Small intestine (tissue), 7 donors: ENCODE measurements around the gene PLK2. TPM values are rescaled to one million over a fixed set of nuclear protein-coding genes. Genes with fewer than 3 reads are reported as not detected.

Experiments used
- DNase-seq, 2 donors: peaks; one replicate each; pipeline versions ENCODE4 v3.0.0 to v3.0.0-alpha.2; 2013
- FAIRE-seq: peaks from 2 replicates; lab custom pipeline; 2012; peaks lifted over from hg19 to GRCh38; lab: Jason Lieb, UNC
- H3K27ac ChIP-seq, 3 donors: one replicate each; pipeline ENCODE4 v1.5.1; 2013; ENCODE audit warnings: low read length in 2 of 3, mild to moderate bottlenecking in 2 of 3, control low read depth in 1 of 3, inconsistent platforms in 1 of 3, low read depth in 1 of 3, moderate library complexity in 1 of 3
- H3K27me3 ChIP-seq, 3 donors: one replicate each; pipeline ENCODE4 v1.6.1; 2013; ENCODE audit warnings: low read length in 3 of 3, inconsistent platforms in 1 of 3; ENCODE audit not compliant: control insufficient read depth in 3 of 3, insufficient read depth in 3 of 3
- H3K36me3 ChIP-seq, 3 donors: one replicate each; pipeline ENCODE4 v1.6.1; 2013; ENCODE audit warnings: low read length in 3 of 3, inconsistent platforms in 1 of 3, low read depth in 1 of 3, mild to moderate bottlenecking in 1 of 3, moderate library complexity in 1 of 3; ENCODE audit not compliant: control insufficient read depth in 3 of 3, insufficient read depth in 2 of 3
- H3K4me1 ChIP-seq, 3 donors: one replicate each; pipeline ENCODE4 v1.6.1; 2013; ENCODE audit warnings: low read length in 2 of 3, inconsistent platforms in 1 of 3, low read depth in 1 of 3, mild to moderate bottlenecking in 1 of 3, moderate library complexity in 1 of 3; ENCODE audit not compliant: control insufficient read depth in 3 of 3, insufficient read depth in 2 of 3
- H3K4me3 ChIP-seq, 3 donors: one replicate each; pipeline ENCODE4 v1.5.1; 2013; ENCODE audit warnings: low read length in 3 of 3, control low read depth in 1 of 3, inconsistent platforms in 1 of 3, low read depth in 1 of 3, mild to moderate bottlenecking in 1 of 3, moderate library complexity in 1 of 3
- H3K9me3 ChIP-seq, 2 donors: one replicate each; pipeline ENCODE4 v1.6.1; 2013; ENCODE audit warnings: low read depth in 1 of 2, low read length in 1 of 2; ENCODE audit not compliant: control insufficient read depth in 2 of 2, insufficient read depth in 1 of 2
- WGBS, 3 donors: extraction: QIAGEN DNeasy Blood & Tissue Kit; methylation state at CpG; one replicate each; pipeline ENCODE4 v1.1.7; 2013; 5-methylcytosine and 5-hydroxymethylcytosine counted together
- polyA plus RNA-seq, 4 donors: library from polyadenylated mRNA; stranded (reverse) in 3 of 4; unstranded in 1 of 4; fragments of 200-250 nt in 3 of 4; fragments of 120-200 nt in 1 of 4; gene quantifications; one replicate each; pipeline versions ENCODE4 v1.2.1 to v1.2.3, GENCODE V29; 2013
- donor health status: healthy with polysubstance abuse.
- donor health status: control.
- donor health status: control.
- donor health status: Bipolar disorder and iron deficiency.
- donor health status: healthy.

The PLK2 gene
- polyA plus RNA-seq, 4 donors: 5.8 to 26.2 (median 9.7) TPM

DNA sequence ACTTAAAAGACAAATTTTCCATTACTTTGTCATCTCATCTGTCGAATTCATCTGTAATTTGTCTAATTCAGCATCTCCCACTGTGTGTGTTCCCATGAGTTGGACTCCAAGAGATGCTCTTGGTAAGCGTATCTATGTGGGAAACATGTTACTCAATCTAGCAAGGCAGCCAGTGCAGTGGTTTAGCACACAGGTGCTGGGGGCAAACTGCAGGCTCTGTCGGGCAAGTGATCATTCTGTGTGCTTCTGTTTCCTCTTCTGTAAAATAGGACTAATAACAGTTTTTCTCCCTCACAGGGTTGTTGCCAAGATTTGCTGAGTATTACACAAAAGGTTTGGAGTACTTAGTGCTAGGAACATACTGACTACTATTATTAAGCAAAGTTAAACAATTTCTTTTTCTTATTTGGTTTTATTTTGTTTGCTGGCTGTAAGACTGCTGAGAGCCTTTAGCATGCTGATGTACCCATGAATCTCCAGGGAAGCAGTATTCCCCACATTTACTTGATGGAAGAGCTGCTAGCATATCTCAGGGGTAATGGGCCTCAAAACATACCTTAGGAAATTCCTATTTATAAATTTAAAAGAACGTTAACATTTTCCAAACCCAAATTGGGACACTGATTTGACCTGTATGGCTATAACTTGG, 30.6 kb upstream of the PLK2 start:
- no peaks in the 10 kb centered on the region for H3K4me1 ChIP-seq
- H3K9me3 ChIP-seq: no peaks in the 10 kb centered on the region
- H3K36me3 ChIP-seq: no peaks in the 10 kb centered on the region
- no peak overlapping the region for H3K27ac ChIP-seq
- 57 to 66% (median 59%) methylated on average over 4 of the region's 4 CpGs for WGBS, 3 donors
- peaks cover 0 to 6% (median 0%) of the 10 kb centered on the region in 3 donors for H3K27me3 ChIP-seq
- no peak overlapping the region for H3K4me3 ChIP-seq
- FAIRE-seq (no peak), DNase-seq (no peak)

DNA sequence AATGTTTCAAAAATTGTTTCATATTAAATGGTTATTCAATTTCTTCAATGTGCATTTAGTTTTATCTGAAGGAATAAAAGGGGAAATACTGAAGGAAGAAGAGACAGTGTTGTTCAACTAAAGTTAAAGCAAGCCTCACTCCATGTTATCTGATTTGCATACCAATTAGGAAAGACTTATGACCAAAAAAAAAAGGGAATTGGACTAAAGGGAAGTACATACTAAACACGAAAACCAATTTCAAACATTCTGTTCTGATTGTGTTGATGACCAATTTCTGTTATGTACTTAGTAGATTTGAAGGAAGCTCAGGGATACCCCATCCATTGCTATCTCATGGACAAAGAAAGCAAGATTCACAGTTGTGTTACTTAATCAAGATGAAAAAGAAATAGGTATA, 26.4 kb upstream of the PLK2 start:
- DNase-seq (no peak), FAIRE-seq (no peak)
- no peaks in the 10 kb centered on the region for H3K4me1 ChIP-seq
- no peak overlapping the region for H3K4me3 ChIP-seq
- no peaks in the 10 kb centered on the region for H3K36me3 ChIP-seq
- H3K27ac ChIP-seq: no peak overlapping the region
- no peaks in the 10 kb centered on the region for H3K9me3 ChIP-seq
- WGBS, 3 donors: 55 to 64% (median 64%) methylated on average over 1 of the region's 1 CpG
- peaks cover 0 to 6% (median 0%) of the 10 kb centered on the region in 3 donors for H3K27me3 ChIP-seq

DNA sequence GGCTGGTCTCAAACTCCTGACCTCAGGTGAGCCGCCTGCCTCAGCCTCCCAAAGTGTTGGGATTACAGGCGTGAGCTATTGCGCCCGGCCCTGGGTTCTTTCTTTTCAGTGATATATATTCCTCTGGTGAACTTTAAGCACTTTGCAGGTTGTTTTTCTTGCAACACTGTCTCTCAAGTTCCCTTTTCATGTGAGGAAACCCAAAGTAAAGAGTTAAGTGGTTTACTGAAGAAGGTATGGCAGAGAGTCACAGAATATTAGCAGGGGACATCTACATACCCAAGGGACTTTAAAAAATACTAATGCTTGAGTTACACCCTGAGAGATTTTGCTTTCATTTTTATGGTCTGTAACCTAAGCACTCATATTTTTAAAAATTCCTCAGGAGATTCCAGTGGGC, 24.6 kb upstream of the PLK2 start:
- Histone ChIP-seq H3K27me3 (no peaks in the 10 kb centered on the region), H3K27ac (no peak overlapping the region), H3K9me3 (no peaks in the 10 kb centered on the region), H3K4me3 (no peak overlapping the region), H3K4me1 (no peaks in the 10 kb centered on the region), H3K36me3 (no peaks in the 10 kb centered on the region)
- FAIRE-seq: no peak
- no peak for DNase-seq
- WGBS, 3 donors: 84 to 88% (median 86%) methylated on average over 4 of the region's 4 CpGs

DNA sequence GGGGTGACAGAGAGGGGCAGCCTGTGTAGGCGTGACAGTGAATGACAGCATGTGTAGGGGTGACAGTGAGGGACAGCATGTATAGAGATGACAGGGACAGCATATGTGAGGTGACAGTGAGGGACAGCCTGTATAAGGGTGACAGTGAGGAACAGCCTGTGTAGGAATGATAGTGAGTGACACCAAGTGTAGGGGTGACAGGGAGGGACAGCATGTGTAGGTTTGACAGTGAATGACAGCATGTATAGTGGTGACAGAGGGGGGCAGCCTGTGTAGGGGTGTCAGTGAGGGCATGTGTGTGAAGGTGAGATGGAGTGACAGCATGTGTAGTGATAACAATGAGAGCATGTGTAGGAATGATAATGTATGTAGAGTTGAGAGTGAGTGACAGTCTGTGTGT, 22.6 kb upstream of the PLK2 start:
- Histone ChIP-seq H3K9me3 (no peaks in the 10 kb centered on the region), H3K27me3 (no peaks in the 10 kb centered on the region), H3K4me3 (no peak overlapping the region), H3K36me3 (no peaks in the 10 kb centered on the region), H3K4me1 (no peaks in the 10 kb centered on the region), H3K27ac (no peak overlapping the region)
- WGBS, 3 donors: 59 to 89% (median 80%) methylated on average over 1 of the region's 1 CpG
- FAIRE-seq (no peak), DNase-seq (no peak)

DNA sequence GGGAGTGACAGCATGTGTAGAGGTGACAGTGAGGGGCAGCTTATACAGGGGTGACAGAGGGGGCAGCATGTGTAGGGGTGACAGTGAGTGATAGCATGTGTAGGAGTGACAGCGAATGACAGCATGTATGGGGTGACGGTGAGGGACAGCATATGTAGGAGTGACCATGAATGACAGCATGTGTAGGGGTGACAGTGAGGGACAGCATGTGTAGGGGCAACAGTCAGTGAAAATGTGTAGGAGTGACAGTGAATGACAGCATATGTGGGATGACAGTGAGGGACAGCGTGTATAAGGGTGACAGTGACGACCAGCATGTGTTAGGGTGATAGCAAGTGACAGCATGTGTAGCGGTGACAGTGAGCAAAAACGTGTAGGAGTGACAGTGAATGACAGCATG, 21.9 kb upstream of the PLK2 start:
- Histone ChIP-seq H3K9me3 (no peaks in the 10 kb centered on the region), H3K36me3 (no peaks in the 10 kb centered on the region), H3K27me3 (no peaks in the 10 kb centered on the region), H3K4me3 (no peak overlapping the region), H3K4me1 (no peaks in the 10 kb centered on the region), H3K27ac (no peak overlapping the region)
- FAIRE-seq: no peak
- WGBS, 3 donors: 76 to 86% (median 82%) methylated on average over 6 of the region's 6 CpGs
- no peak for DNase-seq

DNA sequence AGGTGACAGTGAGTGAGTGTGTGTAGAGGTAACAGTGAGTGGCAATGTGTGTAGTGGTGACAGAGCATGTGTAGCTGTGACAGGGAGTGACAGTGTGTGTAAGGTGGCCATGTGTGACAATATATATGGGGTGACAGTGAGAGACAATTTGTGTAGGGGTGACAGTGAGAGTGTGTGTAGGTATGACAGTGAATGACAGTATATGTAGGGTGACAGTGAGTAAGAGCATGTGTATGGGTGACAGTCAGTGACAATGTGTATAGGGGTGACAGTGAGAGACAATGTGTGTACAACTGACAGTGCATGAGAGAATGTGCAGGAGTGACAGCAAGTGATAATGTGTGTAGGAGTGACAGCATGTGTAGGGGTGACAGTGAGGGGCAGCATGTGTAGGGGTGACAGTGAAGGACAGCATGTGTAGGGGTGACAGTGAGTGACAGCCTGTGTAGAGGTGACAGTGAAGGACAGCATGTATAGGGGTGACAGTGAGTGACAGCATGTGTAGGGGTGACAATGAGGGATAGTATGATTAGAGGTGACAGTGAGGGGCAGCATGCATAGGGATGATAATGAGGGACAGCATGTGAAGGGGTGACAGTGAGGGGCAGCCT, 21.3 kb upstream of the PLK2 start:
- no peaks in the 10 kb centered on the region for H3K9me3 ChIP-seq

DNA sequence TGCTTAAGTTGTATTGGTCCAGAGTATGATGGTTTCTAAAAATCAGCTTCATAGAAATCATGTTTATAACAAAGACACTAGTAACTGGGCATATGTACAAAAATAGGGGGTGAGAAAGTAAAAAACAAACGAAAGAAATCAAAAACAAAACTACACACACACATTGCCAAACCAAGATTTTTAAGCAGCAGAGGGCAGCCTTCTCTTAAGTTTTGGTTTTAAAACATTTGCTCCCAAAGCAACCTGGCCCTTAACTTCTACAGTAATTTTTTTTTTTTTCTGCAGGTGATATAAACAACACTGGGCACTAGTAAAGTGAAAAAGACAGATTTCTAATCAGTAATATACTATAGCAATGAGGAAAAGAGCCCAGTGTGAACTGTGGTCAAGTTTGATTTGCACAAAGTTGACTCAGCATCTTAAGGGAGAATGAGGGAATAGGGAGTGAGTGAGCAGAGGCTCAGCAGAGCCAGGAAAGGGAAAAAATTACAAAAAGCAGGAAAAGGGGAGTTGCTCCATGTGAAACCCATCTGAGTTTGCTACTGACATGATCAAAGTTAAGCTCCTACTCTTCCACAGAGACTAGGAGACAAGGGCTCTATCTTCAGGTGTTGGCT, 18.0 kb upstream of the PLK2 start:
- DNase-seq: no peak

More for the DNA sequence above, 21.3 kb upstream of the PLK2 start:
- DNase-seq: no peak
- Histone ChIP-seq H3K36me3 (no peaks in the 10 kb centered on the region), H3K4me1 (no peaks in the 10 kb centered on the region), H3K27ac (no peak overlapping the region), H3K4me3 (no peak overlapping the region), H3K27me3 (no peaks in the 10 kb centered on the region)
- no peak for FAIRE-seq

DNA sequence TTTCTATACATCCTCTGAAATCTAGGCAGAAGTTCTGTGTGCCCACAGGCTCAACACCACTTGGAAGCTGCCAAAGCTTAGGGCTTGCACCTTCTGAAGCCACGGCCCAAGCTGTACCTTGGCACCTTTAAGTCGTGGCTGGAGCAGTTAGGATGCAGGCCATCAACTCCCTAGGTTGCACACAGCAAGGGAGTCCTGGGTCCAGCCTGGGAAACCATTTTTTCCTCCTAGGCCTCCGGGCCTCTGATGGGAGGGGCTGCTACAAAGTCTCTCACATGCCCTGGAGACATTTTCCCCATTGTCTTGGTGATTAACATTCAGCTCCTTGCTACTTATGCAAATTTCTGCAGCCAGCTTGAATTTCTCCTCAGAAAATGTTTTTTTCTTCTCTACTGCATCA, 15.5 kb upstream of the PLK2 start:
- Histone ChIP-seq H3K4me3 (no peak overlapping the region), H3K27ac (no peak overlapping the region), H3K27me3 (no peaks in the 10 kb centered on the region), H3K4me1 (no peaks in the 10 kb centered on the region), H3K9me3 (peaks cover 0 to 8% of the 10 kb centered on the region in 2 donors), H3K36me3 (no peaks in the 10 kb centered on the region)
- DNase-seq: no peak
- FAIRE-seq: no peak
- WGBS, 3 donors: 62 to 89% (median 81%) methylated on average over 3 of the region's 3 CpGs

More for the DNA sequence above, 18.0 kb upstream of the PLK2 start:
- peaks cover 0 to 8% of the 10 kb centered on the region in 2 donors for H3K9me3 ChIP-seq
- H3K4me1 ChIP-seq: no peaks in the 10 kb centered on the region
- no peaks in the 10 kb centered on the region for H3K36me3 ChIP-seq
- H3K4me3 ChIP-seq: no peak overlapping the region
- no peak for FAIRE-seq
- 10 to 35% (median 24%) methylated on average over 1 of the region's 1 CpG for WGBS, 3 donors
- H3K27ac ChIP-seq: no peak overlapping the region
- H3K27me3 ChIP-seq: no peaks in the 10 kb centered on the region
